ENCODE results near the gene POU3F3. TPM values are rescaled to one million over a fixed set of nuclear protein-coding genes. Genes with fewer than 3 reads are reported as not detected.

The POU3F3 gene
- total RNA-seq, 2 donors from 2014 or later = 0.08 TPM; not detected in 1

GRCh38 chr2:104889960-104890684 is 36.2 kb downstream of the POU3F3 start:
- intact Hi-C loops (cut with DNase I) = no loop called here
- no peak for DNase-seq

DNA sequence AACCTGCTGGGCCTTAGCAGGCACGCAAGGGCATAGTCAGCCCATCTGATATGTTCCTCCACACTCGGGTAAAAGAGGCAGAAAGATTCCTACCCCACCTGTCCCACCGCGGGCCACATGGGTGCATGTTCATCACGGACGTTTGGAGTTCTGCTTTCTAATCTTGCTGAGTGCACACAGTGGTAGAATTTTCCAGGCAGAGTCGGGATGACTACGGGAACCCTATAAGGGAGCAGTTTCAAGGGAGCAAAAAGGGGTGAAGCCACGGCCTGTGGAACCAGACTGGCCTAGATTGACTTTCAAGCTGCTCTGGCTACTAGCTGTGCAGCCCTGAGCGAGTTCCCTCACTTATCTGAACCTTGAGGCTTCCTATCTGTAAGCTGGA is 36.8 kb downstream of the POU3F3 start:
- intact Hi-C loops (cut with DNase I) = no loop called here
- no peak for ATAC-seq
- no peak for DNase-seq

More at GRCh38 chr2:104889960-104890684, 36.2 kb downstream of the POU3F3 start:
- ATAC-seq = no peak

DNA sequence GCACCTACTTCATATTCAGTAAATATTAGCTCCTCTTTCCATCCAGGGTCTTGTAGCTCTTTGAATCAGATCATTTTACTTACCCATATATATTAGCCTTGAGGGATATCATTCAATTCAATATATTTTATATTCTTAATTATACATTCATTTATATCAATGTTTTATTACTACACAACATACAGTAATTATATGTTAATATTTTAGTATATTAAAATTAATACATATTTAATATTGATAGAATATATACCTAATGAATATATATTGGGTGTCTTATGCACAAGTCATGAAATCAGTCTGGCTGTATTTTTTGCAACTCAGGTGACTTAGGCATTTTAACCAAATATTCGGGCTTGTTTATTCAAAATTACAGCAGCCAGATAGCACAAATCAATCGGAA is 37.2 kb downstream of the POU3F3 start:
- intact Hi-C loops (cut with DNase I) = no loop called here

GRCh38 chr2:104896446-104896845 is 42.5 kb downstream of the POU3F3 start:
- DNase-seq = no peak
- no peak for ATAC-seq
- intact Hi-C loops (cut with DNase I) = no loop called here

More for the DNA sequence above, 37.2 kb downstream of the POU3F3 start:
- ATAC-seq (no peak), DNase-seq (no peak)

- intact Hi-C loops (cut with DNase I) = no loop called here
- ATAC-seq = no peak
Observed at GRCh38 chr2:104897515-104898184, 43.7 kb downstream of the POU3F3 start.

GRCh38 chr2:104900608-104901007 is 46.7 kb downstream of the POU3F3 start:
- ATAC-seq (no peak), DNase-seq (no peak)

More at GRCh38 chr2:104897515-104898184, 43.7 kb downstream of the POU3F3 start:
- no peak for DNase-seq

GRCh38 chr2:104901037-104901881 is 47.3 kb downstream of the POU3F3 start:
- DNase-seq (no peak), ATAC-seq (no peak)
- intact Hi-C loops (cut with DNase I) = no loop called here

More at GRCh38 chr2:104900608-104901007, 46.7 kb downstream of the POU3F3 start:
- intact Hi-C loops (cut with DNase I) = no loop called here

DNA sequence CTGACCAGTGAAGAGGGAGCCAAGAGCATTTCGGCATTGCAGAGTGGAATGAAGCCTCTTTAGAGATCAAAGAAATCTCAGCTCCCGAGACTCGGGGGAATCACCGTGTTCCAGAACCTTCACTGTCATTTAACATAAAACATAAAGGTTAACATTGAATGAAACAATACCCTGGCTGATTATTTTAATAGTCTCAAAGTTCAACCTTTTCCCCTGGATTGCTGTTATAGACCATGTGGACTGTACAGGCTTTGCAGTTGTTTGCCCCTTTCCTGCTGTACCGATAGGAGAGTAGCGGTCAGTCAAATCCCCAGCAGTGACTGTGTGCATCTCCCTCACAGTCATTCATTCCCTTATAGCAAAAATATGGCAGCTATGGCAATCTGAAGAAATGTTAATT is 48.4 kb downstream of the POU3F3 start:
- intact Hi-C loops (cut with DNase I) = no loop called here
- ATAC-seq = no peak
- DNase-seq = no peak

Other genes starting within 250 kb of the POU3F3 start
- 10 to 100 TPM; 48.2 to 49.9 TPM for gene MRPS9, start 184.0 kb downstream of the POU3F3 start, total RNA-seq

Data from left cardiac atrium (tissue), 4 donors.